ENCODE measurements around the gene CMTM8.
"Not testable (repeated sequence)": the region's sequence is repeated elsewhere in the genome, so short reads cannot be mapped to it uniquely, and the experiment has no call there.

Gene CMTM8

DNA sequence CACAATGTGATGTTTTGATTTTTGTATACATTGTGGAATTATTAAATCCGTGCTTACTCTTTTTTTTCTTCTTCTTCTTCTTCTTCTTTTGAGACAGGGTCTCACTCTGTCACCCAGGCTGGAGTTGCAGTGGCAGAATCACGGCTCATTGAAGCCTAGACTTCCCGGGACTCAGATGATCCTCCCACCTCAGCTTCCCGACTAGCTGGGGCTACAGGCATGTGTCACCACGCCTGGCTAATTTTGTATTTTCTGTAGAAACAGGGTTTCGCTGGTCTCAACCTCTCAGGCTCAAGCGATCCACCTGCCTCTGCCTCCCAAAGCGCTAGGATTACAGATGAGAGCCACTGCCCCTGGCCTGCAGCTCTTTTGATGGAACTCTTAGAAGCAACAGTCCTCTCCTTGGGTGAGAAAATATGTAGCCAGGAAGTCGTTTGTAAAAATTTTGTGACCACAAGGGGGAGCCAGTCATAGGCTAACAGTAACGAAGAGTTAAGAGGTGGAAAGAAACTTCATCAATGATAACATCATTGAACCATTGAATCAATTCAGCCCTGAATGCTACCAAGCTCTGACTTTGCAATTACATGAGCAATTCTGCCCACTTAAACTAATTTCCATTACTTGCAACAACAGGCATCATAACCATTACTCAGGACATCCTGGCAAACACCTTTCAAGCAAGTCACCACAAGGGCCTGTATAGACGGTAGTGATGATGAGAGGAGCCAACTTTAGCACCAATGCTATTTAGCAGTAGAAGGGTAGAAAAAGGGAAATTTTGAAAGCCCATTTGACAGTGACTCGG is 136.5 kb downstream of the CMTM8 start:
- DNase-seq = peak in 22 of 51 donors; percentile 1 to 56 (median 20)

DNA sequence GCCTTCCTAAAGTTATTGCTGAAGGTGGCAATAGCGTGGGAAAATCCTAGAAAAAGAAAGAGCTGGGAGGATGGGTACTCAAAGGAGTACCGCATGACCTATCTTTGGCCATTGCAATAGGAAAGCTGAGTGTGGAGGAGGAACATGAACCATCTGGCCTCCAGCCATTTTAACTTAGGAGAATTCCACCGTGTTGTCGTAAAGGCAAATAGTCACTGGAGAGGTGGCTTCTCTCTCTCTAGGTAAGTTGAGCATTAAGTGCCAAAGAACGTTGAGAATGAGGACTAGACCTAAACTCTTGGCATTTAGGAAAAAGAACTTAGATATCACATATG is 137.1 kb downstream of the CMTM8 start:
- DNase-seq = no peak

DNA sequence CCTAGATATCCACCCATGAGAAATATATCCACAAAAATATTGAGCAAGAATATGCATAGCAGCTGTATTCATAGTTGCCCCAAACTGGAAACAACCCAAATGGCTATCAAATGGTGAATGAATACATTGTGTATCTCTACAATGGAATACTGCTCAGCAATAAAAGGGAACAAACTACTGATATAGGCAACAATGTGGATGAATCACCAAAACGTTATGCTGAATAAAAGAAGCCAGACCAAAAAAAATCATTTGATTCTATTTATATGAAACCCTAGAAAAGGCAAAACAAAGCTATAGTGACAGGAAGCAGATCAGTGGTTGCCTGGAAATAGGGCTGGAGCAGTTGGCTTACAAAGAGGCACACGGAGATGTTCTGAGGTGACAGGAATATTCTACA is 137.6 kb downstream of the CMTM8 start:
- no peak for DNase-seq

DNA sequence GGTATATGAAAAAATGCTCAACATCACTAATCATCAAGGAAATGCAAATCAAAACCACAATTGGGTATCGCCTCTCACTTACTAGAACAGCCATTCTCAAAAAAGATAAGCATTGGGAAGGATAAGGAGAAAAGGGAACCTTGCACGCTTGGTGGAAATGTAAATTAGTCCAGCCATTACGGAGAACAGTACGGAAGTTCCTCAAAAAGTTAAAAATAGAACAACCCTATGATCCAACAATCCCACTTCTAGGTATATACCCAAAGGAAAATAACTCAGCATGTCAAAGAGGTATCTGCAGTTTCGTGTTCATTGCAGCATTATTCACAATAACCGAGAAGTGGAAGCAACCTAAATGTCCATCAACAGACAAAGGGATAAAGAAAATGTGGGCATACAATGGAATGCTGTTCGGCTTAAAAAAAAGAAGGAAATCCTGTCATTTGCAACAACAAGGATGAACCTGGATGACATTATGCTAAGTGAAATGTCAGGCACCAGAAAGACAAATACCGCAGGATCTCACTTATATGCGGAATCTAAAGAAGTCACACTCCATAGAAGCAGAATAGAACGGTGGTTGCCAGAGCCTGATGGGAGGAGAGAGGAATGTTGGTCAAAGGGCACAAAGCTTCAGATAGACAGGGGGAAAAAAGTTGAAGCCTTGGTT is 141.5 kb downstream of the CMTM8 start:
- no peak for DNase-seq

DNA sequence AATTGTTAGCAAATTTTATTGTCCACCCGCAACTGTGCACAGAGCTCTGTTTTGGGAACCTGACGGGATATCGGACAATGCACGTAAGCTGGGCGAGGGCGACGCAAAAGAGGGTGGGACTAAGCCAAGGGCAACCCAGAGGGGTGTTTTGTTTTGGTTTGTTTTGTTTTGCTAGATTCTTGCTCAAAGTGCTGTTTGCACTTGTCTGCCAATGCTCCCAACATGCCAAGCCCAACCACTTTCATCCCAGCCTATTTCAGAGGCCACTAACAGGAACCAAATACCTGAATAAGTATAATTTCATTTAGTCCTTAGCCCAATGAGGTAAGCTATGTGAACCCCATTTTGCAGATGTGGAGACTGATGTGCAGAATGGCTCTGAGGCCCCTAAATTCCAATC is 143.4 kb downstream of the CMTM8 start:
- DNase-seq = no peak

DNA sequence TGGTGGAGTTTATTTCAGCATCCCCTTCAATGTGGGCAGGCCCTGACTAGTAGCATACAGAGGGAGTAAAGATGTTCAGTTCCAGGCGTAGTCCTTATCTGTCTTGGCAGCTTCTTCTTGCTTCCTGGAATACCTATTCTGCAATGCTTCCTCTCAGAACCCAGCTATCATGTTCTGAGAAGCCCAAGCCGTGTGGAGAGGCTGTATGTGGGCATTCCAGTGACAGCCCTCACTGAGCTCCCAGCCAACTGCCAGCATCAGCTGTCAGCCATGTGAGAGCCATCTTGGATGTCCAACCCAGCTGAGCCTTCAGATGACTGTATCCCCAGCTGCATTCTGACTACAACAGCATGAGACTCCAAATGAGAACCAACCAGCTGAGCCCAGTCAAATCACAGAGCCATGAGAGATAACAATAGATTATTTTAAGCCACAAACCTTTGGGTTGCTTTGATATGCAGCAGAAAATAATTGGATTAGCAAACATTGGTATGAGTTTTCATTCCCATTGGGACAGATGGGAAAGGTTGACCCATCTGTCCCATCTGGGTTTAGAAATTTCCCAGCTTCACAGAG is 144.7 kb downstream of the CMTM8 start:
- no peak for DNase-seq

DNA sequence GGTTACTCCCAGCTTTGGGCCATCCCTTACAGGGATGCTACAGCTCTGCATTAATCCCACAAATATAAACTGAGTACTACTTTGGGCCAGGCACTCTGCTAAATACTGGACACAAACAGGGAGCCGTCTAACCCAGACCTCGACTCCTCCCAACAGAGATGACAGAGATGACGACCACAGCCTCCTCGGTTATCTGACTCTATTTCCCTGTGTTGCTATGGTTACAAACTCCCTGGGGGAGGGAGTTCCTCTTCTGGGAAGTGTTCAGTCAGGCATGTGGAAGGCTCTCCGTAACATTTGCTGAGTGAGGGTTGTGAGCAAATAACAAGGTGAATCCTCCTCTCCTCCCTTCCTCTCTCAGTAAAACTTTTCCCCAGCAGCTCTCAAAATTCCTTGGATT is 146.5 kb downstream of the CMTM8 start:
- no peak for DNase-seq

DNA sequence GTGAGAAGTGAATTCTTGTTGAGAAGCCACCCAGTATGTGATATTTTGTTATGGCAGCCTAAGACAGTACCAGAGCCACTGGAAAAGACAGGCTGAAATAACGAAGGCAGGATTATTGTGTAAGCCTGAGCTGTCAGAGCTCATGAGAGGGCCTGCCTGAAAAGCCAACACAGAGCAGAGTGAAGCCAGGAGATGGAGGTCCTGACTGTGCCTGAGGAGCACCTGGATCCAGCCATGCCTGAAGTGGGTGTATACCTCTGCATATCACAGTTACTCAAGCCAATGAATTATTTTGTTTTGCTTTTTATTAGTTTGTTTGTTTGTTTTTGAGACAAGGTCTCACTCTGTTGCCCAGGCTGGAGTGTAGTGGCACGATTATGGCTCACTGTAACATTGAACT is 149.0 kb downstream of the CMTM8 start:
- DNase-seq = no peak

DNA sequence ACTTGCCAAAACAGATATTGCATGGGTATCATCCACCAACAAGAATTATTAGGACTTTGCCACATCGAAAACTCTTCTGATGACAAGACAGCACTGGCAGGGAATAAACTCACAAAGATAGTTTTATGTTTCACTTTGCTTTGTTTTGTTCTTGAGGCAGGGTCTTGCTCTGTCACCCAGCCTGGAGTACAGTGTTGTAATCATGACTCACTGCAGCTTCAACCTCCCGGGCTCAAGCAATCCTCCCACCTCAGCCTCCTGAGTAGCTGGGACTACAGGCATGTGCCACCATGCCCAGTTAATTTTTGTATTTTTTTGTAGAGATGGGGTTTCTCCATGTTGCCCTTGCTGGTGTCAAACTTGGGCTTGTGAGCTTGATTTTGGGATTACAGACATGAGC is 151.1 kb downstream of the CMTM8 start:
- not testable (repeated sequence) for DNase-seq

DNA sequence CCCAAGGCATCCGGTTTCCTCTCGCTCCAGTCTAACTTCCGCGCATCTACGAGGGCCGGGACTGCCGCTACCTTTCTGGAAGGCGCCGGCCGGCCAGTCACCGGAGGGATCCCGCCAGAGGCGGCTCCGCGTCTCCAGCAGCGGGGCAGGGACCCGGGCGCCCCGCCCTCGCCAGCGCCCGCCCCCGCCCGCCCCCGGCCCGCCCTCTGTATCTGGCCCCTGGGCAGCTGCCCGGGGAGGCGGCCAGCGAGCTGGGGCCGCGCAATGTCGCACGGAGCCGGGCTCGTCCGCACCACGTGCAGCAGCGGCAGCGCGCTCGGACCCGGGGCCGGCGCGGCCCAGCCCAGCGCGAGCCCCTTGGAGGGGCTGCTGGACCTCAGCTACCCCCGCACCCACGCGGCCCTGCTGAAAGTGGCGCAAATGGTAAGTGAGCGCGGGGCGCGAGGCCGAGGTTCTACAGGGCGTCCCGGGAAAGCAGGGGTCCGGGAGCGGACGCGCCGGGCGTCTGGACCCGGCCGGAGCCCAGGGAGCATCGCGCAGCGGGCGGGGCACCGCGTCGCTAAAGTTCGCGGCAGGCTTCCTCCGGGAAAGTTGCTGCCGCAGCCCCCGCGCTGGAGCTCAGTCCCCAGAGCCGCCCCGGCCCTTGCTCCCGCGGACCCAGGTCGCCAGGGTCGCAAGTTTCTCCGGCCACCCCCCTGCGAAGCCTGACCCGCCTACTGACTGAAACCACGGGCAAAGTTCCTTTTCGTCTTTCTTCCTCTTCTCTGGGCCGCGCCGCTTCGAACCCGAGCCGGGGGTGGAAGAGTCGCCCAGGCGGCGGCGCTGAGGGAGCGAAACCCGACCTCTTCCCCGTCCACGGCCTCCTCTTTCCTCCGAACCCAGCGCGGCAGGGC is 153.4 kb downstream of the CMTM8 start, which contains the start of gene CMTM7:
Gene CMTM7, plus strand, starts transcription at position 211 of the 893 bp plus-strand sequence. Its CDS starts 54 bp downstream, at position 265.
- peak in 12 of 51 donors; percentile 5 to 42 (median 15) for DNase-seq

DNA sequence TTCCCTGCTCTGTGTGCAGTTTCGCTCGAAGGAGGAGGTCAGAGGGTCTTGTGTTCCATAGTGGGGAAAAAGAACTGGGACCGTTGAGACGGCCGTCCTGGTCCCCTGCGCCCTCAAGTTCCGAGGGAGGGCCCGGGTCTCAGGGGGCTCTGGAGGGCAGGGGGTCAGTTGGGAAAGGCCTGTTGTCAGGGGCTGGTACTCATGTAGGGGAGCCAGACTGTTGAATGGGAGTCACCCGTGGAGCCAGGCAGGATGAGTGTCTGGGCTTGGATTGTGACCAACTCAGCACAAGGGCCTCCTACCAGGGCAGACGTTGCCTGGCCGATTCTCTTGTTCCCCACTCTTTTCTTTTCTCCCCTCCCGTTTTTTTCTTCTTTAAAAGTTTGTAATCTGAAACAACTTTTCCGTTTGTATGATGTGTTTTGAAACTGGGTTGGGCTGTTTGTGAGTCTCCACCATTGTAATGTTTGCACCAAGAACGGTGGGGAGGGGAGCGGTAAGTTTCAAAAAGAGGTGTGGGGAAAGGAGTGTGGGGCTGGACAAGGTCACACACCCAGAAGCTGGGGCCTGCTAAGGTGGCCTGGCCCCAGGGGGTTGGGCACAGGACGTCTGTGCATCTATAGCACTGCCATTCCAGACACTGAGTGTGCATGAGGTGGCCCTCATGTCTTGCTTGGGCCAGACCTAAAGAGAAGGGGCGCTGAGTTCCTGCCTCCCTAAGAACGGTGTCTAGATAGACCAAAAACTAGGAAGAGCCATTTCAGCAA is 154.2 kb downstream of the CMTM8 start:
- peak in 2 of 51 donors; percentile 2 to 15 for DNase-seq

DNA sequence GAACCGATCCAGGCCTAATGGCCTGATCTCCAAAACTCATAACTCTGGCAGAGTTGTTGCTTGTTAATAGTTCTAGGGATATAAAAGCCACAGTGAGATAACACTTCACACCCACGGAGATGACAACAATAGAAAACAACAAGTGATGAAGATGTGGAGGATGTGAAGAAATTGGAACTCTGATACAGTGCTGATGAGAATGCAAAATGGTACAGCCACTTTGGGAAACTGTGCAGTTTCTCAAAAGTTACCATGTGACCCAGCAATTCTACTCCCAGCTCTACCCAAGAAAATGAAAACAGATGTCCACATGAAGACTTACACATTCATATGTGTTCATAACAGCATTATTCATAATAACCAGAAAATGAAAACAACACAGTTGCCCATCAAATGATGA is 157.0 kb downstream of the CMTM8 start:
- no peak for DNase-seq

DNA sequence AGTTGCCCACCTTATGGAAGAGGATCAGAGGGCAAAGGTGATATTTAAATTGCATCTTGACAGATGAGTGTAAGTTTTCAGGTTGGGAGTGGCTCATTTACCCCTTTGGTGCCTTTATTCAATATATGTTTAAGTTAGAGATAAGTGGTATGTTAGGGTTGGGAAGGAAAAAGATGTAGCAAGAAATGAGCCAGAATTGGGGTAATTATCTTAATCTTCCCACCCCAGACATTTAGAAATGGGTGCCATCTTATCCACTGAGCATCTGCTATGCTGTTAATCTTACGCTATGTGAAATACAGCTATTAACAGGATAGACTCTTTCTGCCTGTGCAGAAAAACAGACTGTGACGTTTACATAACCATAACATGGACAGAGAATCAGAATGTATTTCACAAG is 159.5 kb downstream of the CMTM8 start:
- DNase-seq = no peak

DNA sequence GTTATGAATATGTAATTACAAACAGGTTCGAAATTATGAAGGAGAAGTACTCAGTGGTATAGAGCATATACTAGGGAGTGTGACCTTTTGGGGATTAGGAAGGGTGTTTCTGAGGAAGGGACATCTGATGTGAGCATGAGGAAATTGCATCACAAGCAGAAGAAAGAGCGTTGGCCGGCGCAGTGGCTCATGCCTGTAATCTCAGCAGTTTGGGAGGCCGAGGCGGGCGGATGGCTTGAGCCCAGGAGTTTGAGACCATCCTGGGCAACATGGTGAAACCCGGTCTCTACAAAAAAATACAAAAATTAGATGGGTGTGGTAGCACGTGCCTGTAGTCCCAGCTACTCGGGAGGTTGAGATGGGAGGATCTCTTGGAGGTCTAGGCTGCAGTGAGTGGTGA is 160.1 kb downstream of the CMTM8 start:
- DNase-seq = peak in 3 of 51 donors; percentile 5 to 10 (median 7)

DNA sequence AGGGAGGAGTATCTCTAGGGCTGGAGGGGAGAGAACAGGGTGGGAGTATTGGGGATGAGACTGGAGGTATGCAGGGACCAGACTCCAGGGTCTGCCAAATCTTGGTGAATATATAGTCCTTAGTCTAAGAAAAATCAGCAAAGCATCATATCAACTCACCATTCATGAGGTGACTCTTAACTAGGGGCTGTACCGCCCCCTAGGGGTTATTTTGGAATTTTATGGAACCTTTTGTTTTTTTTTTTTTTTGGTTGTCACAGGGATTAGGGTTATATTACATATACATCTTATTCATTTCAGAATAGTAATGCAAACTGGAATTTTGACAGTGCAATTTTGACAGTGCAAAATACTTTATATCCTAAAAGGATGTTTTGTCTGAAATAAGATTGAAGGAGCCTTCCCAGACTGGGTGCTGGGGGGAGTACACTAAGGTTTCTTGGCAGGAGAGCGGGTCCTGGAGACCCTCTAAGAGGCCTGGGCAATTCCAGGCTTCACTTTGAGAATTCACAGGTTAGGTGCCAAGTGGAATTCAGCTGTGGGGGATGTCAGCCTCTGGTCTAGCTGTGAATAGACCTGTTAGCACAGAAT is 160.6 kb downstream of the CMTM8 start:
- peak in 1 of 51 donors; percentile 21 for DNase-seq

DNA sequence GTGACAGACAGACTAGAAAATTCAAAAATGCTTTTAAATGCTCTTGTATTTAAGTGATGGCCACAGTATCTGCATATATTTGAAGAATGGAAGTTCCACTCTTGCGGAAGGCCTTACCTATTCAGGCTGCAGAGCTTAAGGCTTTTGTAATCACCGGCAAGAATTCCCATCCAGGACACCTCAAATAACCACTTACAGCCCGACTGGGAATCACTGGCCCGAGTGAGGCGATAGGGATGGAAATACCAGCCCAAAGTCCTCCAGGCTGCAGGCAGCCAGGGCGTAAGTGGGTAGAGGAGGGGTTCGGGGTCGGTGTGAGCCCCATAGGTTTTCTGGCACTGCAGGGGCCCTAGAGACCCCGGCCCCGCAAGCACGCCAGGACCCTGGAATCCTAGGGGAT is 162.6 kb downstream of the CMTM8 start:
- no peak for DNase-seq

DNA sequence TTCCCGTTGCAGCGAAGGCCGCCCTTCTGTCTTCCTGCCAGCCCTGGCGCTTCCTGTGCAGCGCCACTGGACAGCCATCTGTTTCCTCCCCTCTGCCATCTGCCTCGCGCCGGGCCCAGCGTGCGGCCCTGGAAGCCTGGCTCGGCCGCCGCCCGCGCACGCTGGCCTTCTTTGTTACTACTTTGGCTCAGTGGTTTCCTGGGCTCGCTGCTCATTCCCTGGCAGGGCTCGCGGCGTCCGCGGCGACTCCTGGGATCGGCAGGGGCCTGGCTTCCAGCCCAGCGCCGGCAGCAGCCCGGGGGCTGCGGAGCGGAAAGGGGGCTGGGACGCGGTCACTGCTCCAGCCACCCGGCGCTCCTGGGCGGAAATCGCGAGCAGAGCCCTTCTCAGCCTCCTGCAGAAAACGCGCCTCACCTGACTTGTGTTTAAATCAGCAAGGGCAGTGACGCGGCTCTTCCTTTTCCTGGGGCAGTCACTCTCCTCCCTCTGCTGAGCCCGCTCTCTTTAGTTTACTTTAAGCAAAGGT is 163.1 kb downstream of the CMTM8 start:
- DNase-seq = peak in 48 of 51 donors; percentile 5 to 82 (median 62)

DNA sequence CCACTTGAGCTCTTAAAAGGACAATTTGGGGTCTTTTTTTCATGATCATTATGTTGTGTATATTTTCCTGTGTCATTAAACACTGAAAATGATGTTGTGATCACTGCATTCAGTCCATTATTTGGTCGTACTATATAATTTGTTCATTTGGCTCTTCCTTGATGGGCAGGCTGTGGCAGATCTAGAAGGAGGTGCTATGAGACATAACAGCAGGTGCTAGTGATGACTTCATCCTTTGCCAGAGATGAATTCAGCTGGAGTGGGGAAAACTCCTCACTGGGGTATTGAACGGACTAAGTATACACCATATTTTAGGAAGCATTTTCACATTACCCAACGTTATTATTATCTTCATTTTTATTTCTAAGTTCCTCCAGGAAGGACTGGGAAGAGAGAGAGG is 165.2 kb downstream of the CMTM8 start:
- no peak for DNase-seq

DNA sequence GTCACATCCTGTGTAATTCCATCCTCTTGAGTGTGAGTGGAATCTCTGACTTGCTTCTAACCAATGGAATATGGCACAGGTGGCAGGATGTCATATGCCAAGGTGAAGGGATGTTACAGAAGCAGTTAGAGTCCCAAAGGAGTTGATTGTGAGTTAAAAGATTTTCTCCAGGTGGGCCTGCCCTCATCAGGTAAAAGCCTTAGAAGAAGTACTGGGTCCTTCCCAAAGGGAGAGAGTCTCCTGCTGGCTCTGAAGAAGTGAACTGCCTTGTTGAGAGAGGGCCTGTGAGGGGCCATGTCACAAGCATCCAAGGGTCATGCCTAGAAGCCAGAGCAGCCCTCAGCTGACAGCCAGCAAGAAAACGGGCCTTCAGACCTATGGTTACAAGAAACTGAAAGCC is 166.2 kb downstream of the CMTM8 start:
- no peak for DNase-seq

DNA sequence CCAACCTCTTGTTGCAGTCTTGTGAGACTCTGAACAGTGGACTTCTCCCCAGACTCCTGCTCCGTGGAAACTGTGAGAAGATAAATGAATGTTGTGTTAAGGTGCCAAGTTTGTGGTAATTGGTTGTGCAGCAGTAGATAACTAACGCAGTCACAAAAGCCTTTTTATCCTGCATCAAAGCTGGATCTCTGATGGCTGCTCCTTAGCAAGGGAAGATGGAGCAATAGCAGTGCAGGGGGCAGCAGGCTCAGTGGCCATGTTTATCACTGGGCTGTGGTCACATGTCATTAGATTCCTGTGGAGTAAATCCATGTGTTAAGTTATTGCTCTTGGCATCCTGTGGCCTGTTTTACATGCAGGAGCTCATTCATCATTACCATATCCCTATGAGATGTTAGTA is 166.7 kb downstream of the CMTM8 start:
- DNase-seq = no peak
